ENCODE measurements around the gene GBF1.

GBF1 gene

DNA sequence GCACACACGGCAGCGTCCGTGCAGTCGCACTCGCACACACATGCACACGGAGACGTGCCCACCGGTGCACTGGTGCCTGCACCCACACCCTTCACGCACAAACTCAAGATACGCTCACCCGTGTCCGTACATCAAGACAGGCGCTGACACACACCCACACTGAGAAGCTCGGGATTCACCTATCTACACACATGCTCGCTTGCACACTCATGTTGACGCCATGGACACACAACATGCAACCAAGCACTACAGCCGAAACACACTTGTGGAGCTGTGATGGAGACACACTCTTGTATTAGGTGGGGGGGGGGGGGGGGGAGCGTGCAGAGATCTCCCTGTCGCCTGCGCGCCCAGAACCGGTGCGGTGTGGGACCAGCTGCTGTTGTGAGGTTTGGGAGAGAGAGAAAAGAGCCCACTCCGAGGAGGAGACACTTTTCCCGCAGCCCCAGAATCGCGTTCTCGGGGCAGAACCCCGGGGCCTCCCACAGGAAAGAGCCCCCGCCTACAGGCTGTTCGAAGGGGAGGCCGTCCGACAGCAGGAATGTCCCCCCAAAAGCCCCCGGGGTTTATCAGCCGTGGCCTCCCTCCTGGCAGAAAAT, 149.6 kb downstream of the GBF1 start:
- Histone ChIP-seq H3K9me3 (no peaks in the 10 kb centered on the region), H3K36me3 (peaks cover under 1% of the 10 kb centered on the region; the same call in 1 of the 2 replicates), H3K4me3 (ENCODE audit: low read depth, low read length) (peak overlapping the region; percentile 68), H3K4me1 (no peaks in the 10 kb centered on the region), H3K27me3 (no peaks in the 10 kb centered on the region)
- TF ChIP-seq, protein P1, sequence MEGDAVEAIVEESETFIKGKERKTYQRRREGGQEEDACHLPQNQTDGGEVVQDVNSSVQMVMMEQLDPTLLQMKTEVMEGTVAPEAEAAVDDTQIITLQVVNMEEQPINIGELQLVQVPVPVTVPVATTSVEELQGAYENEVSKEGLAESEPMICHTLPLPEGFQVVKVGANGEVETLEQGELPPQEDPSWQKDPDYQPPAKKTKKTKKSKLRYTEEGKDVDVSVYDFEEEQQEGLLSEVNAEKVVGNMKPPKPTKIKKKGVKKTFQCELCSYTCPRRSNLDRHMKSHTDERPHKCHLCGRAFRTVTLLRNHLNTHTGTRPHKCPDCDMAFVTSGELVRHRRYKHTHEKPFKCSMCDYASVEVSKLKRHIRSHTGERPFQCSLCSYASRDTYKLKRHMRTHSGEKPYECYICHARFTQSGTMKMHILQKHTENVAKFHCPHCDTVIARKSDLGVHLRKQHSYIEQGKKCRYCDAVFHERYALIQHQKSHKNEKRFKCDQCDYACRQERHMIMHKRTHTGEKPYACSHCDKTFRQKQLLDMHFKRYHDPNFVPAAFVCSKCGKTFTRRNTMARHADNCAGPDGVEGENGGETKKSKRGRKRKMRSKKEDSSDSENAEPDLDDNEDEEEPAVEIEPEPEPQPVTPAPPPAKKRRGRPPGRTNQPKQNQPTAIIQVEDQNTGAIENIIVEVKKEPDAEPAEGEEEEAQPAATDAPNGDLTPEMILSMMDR (IDR thresholded peaks at IDR 0.05; ENCODE audit: low read depth, low read length) = no peak
- no peak for DNase-seq

DNA sequence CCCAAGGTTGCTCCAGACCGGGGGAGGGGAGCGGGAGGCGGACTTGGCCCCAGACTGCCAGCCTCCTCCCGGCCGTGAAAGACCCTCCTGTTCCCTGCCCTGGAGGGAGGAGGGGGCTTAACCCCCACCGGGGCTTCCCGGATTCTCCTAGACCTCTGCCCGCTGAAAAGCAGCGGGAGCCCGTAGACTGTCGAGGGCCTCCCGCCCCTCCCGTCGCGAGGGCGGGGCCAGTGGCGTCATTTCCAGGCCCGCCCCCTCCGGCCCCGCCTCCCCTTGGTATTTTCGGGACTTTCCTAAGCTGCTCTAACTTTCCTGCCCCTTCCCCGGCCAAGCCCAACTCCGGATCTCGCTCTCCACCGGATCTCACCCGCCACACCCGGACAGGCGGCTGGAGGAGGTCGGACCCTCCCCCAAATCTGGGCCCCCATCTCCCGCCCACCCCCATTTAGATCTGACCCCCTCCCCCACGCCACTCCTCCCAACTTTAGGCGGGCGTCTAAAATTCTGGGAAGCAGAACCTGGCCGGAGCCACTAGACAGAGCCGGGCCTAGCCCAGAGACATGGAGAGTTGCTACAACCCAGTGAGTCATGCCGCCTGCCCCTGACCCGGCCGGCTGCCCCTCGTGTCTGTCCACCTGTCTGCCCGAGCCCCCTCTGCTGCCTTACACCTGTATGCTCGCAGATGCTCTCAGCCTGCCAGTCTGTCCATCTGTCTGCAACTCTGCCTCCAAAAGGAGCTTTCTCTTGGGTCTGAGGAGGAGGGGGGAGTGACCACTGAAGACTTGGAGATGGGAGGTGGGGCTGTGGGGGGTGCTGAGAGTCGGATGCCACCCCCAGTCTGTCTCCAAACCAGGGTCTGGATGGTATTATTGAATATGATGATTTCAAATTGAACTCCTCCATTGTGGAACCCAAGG, 150.3 kb downstream of the GBF1 start, which contains the start of gene NFKB2:
NFKB2 (plus strand) TSS at position 306 of the 917 bp plus-strand sequence; CDS start at position 561, 255 bp downstream.
- DNase-seq = peak; percentile 85
- TF ChIP-seq, protein P1 (IDR thresholded peaks at IDR 0.05; ENCODE audit: low read depth, low read length) = no peak
- H3K27me3 ChIP-seq = no peaks in the 10 kb centered on the region
- H3K4me3 ChIP-seq (ENCODE audit: low read depth, low read length) = peak within 1 kb of the TSS; percentile 68
- peaks cover 4% of the 10 kb centered on the region; the same call in 1 of the 2 replicates for H3K36me3 ChIP-seq
- H3K4me1 ChIP-seq = no peaks in the 10 kb centered on the region
- H3K9me3 ChIP-seq = no peaks in the 10 kb centered on the region

DNA sequence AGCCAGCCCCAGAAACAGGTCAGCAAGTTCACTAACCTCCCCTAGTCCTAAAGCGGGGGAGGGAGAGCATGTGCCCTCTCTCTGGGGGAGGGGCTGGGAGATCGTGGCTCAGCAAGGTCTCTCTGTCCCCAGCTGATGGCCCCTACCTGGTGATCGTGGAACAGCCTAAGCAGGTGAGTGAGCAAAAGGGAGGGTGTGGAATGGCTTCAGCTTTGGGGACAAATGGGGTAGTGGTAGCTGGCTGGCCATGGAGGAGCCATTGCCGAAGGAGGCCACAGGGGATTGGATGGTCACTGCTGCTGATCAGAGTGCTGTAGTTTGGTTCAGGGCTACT, 151.0 kb downstream of the GBF1 start:
- Histone ChIP-seq H3K36me3 (peaks cover 6% of the 10 kb centered on the region), H3K27me3 (no peaks in the 10 kb centered on the region), H3K4me1 (no peaks in the 10 kb centered on the region), H3K9me3 (no peaks in the 10 kb centered on the region), H3K4me3 (ENCODE audit: low read depth, low read length) (peak overlapping the region; percentile 68)
- DNase-seq = no peak
- TF ChIP-seq, protein P1 (IDR thresholded peaks at IDR 0.05; ENCODE audit: low read depth, low read length) = no peak

DNA sequence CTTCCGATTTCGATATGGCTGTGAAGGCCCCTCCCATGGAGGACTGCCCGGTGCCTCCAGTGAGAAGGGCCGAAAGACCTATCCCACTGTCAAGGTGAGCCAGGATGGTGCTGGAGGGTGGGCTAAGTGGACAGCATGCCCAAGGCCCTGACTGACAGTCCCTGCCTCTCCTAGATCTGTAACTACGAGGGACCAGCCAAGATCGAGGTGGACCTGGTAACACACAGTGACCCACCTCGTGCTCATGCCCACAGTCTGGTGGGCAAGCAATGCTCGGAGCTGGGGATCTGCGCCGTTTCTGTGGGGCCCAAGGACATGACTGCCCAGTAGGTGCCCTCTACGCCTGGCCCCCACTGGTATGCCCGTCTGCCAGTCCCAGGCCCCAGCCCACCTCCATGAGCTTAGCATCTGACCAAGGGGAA, 151.4 kb downstream of the GBF1 start:
- Histone ChIP-seq H3K4me1 (no peaks in the 10 kb centered on the region; the same call in 1 of the 2 replicates), H3K27me3 (no peaks in the 10 kb centered on the region), H3K9me3 (no peaks in the 10 kb centered on the region), H3K36me3 (peaks cover 9% of the 10 kb centered on the region), H3K4me3 (ENCODE audit: low read depth, low read length) (no peak overlapping the region)
- no peak for DNase-seq
- TF ChIP-seq, protein P1 (IDR thresholded peaks at IDR 0.05; ENCODE audit: low read depth, low read length) = no peak

DNA sequence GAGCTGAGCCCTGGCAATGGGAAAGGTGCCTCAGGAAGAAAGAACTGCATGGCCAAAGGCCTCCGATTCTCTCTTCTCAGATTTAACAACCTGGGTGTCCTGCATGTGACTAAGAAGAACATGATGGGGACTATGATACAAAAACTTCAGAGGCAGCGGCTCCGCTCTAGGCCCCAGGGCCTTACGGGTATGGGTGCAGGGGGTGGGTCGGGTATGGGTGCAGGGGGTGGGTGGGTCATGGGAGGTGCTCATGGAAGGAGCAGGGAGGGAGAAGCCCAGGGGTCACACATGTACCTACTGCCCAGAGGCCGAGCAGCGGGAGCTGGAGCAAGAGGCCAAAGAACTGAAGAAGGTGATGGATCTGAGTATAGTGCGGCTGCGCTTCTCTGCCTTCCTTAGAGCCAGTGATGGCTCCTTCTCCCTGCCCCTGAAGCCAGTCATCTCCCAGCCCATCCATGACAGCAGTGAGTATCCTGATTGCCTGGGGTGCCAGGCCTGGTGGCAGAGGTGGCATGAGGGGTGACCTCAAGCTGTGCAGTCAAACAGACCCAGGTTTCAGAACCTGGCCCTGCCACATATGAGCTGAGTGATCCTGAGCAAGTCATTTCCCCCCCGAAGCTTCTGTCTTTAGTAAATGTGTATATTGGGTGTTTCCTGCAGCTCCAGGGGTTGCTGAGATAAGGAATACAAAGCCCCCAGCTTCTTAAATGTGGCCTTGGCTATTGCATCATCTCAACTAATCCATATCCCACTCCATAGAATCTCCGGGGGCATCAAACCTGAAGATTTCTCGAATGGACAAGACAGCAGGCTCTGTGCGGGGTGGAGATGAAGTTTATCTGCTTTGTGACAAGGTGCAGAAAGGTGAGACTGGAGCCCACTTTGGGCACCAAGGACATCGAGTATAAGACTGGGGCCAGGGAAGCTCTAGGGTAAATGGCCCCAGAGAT, 152.2 kb downstream of the GBF1 start:
- H3K36me3 ChIP-seq = peaks cover 9% of the 10 kb centered on the region
- TF ChIP-seq, protein P1 (IDR thresholded peaks at IDR 0.05; ENCODE audit: low read depth, low read length) = no peak
- H3K9me3 ChIP-seq = no peaks in the 10 kb centered on the region
- no peak overlapping the region for H3K4me3 ChIP-seq (ENCODE audit: low read depth, low read length)
- no peak for DNase-seq
- peaks cover 3% of the 10 kb centered on the region; the same call in 1 of the 2 replicates for H3K4me1 ChIP-seq
- H3K27me3 ChIP-seq = no peaks in the 10 kb centered on the region
